ENCODE measurements around the gene TRMT61B.

DNA sequence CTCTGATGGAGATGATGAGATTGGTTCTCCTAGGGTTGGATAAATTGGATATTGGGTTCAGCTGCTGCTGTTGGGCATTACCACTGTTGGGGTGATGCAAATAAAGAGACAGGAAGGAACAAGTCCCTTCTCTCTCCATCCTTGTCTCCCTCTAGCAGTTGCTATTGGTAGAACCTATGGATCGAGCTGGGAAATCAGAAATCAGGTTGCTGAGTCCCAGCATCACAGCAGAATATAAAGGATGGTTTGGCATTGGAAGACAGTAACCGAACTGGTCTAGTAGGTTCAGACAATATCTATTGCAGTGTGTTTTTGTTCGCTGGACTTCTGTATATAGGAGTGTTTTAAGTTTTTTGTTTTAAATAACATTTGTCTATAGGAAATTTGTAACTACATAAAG, 32.5 kb upstream of the TRMT61B start:
- TF ChIP-seq, protein P1, sequence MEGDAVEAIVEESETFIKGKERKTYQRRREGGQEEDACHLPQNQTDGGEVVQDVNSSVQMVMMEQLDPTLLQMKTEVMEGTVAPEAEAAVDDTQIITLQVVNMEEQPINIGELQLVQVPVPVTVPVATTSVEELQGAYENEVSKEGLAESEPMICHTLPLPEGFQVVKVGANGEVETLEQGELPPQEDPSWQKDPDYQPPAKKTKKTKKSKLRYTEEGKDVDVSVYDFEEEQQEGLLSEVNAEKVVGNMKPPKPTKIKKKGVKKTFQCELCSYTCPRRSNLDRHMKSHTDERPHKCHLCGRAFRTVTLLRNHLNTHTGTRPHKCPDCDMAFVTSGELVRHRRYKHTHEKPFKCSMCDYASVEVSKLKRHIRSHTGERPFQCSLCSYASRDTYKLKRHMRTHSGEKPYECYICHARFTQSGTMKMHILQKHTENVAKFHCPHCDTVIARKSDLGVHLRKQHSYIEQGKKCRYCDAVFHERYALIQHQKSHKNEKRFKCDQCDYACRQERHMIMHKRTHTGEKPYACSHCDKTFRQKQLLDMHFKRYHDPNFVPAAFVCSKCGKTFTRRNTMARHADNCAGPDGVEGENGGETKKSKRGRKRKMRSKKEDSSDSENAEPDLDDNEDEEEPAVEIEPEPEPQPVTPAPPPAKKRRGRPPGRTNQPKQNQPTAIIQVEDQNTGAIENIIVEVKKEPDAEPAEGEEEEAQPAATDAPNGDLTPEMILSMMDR (IDR thresholded peaks at IDR 0.05; ENCODE audit: low read depth, low read length) = no peak
- TF ChIP-seq EZH2phosphoT487 (IDR thresholded peaks at IDR 0.05; ENCODE audit: low read depth) = no peak

Measured in OCI-LY3 (cell line).